H9 (cell line): Measurements from ENCODE around the gene MED13L. TPM values are rescaled to one million over a fixed set of nuclear protein-coding genes. Genes with fewer than 3 reads are reported as not detected.

Source experiments
- DNase-seq: peaks from one replicate; pipeline ENCODE4 v3.0.0-alpha.2; 2017
- H2AFZ ChIP-seq: one replicate; pipeline ENCODE4 v1.6.1; 2013; ENCODE audit warnings: mild to moderate bottlenecking, low read length, control low read depth, moderate library complexity
- H2AK5ac ChIP-seq: 2 replicates; pipeline ENCODE4 v1.6.1; 2013; ENCODE audit warnings: low read length, control low read depth, mixed read lengths; ENCODE audit not compliant: insufficient read length
- H2BK120ac ChIP-seq: one replicate; pipeline ENCODE4 v1.6.1; 2013; ENCODE audit warnings: low read depth, mild to moderate bottlenecking, low read length, control low read depth, inconsistent platforms; ENCODE audit not compliant: poor library complexity, severe bottlenecking
- H2BK12ac ChIP-seq: 2 replicates; pipeline ENCODE4 v1.6.1; 2013; ENCODE audit warnings: low read length, control low read depth, mixed read lengths, low read depth; ENCODE audit not compliant: insufficient read length
- H2BK15ac ChIP-seq: 2 replicates; pipeline ENCODE4 v1.6.1; 2013; ENCODE audit warnings: low read depth, low read length, control low read depth
- H2BK20ac ChIP-seq: one replicate; pipeline ENCODE4 v1.6.1; 2013; ENCODE audit warnings: low read depth, mild to moderate bottlenecking, low read length, control low read depth, inconsistent platforms; ENCODE audit not compliant: poor library complexity, severe bottlenecking
- H2BK5ac ChIP-seq: 2 replicates; pipeline ENCODE4 v1.6.1; 2013; ENCODE audit warnings: low read length, control low read depth, mixed read lengths; ENCODE audit not compliant: insufficient read length
- H3K14ac ChIP-seq: 2 replicates; pipeline ENCODE4 v1.6.1; 2013; ENCODE audit warnings: low read length, control low read depth; ENCODE audit not compliant: insufficient read depth
- H3K18ac ChIP-seq: 2 replicates; pipeline ENCODE4 v1.6.1; 2013; ENCODE audit warnings: low read depth, mild to moderate bottlenecking, mixed read lengths, low read length, control low read depth; ENCODE audit not compliant: insufficient read length
- H3K23ac ChIP-seq: 2 replicates; pipeline ENCODE4 v1.6.1; 2013; ENCODE audit warnings: low read length, control low read depth, mixed read lengths, low read depth; ENCODE audit not compliant: insufficient read length
- H3K23me2 ChIP-seq: 2 replicates; pipeline ENCODE4 v1.6.1; 2013; ENCODE audit warnings: low read depth, mild to moderate bottlenecking, mixed read lengths, low read length, control low read depth; ENCODE audit not compliant: insufficient read length, poor library complexity, severe bottlenecking
- H3K27ac ChIP-seq: 2 replicates; pipeline ENCODE4 v1.5.1; 2013; ENCODE audit warnings: low read length, control low read depth, mixed read lengths, low read depth; ENCODE audit not compliant: insufficient read length
- H3K27me3 ChIP-seq: 2 replicates; pipeline ENCODE4 v1.6.1; 2013; ENCODE audit warnings: low read length, control low read depth, inconsistent platforms; ENCODE audit not compliant: insufficient read depth
- H3K4ac ChIP-seq: 2 replicates; pipeline ENCODE4 v1.6.1; 2013; ENCODE audit warnings: low read depth, mild to moderate bottlenecking, control low read depth, inconsistent platforms, low read length, moderate library complexity
- H3K4me1 ChIP-seq: 2 replicates; pipeline ENCODE4 v1.6.1; 2013; ENCODE audit warnings: low read length, control low read depth, inconsistent platforms; ENCODE audit not compliant: insufficient read depth
- H3K4me2 ChIP-seq: 2 replicates; pipeline ENCODE4 v1.6.1; 2013; ENCODE audit warnings: low read length, control low read depth, mixed read lengths; ENCODE audit not compliant: insufficient read length, insufficient read depth
- H3K56ac ChIP-seq: 2 replicates; pipeline ENCODE4 v1.6.1; 2013; ENCODE audit warnings: low read depth, mild to moderate bottlenecking, mixed read lengths, low read length, control low read depth; ENCODE audit not compliant: insufficient read length
- H3K79me1 ChIP-seq: 2 replicates; pipeline ENCODE4 v1.6.1; 2013; ENCODE audit warnings: low read depth, mild to moderate bottlenecking, moderate library complexity, low read length, control low read depth, inconsistent platforms; ENCODE audit not compliant: insufficient read depth, poor library complexity, severe bottlenecking
- H3K79me2 ChIP-seq: 2 replicates; pipeline ENCODE4 v1.6.1; 2013; ENCODE audit warnings: low read length, control low read depth, inconsistent platforms; ENCODE audit not compliant: insufficient read depth
- H3K9ac ChIP-seq: 2 replicates; pipeline ENCODE4 v1.6.1; 2013; ENCODE audit warnings: low read length, control low read depth, mixed read lengths; ENCODE audit not compliant: insufficient read length; ENCODE audit errors: extremely low read depth
- H3K9me3 ChIP-seq: one replicate; pipeline ENCODE4 v1.6.1; 2013; ENCODE audit warnings: low read depth, low read length, inconsistent platforms; ENCODE audit not compliant: control insufficient read depth
- H3T11ph ChIP-seq: one replicate; pipeline ENCODE4 v1.6.1; 2013; ENCODE audit warnings: mild to moderate bottlenecking, low read length, control low read depth, inconsistent platforms
- H4K20me1 ChIP-seq: one replicate; pipeline ENCODE4 v1.6.1; 2013; ENCODE audit not compliant: control insufficient read depth, insufficient read length, insufficient read depth
- H4K5ac ChIP-seq: 2 replicates; pipeline ENCODE4 v1.6.1; 2013; ENCODE audit warnings: low read depth, mild to moderate bottlenecking, mixed read lengths, low read length, control low read depth; ENCODE audit not compliant: insufficient read length
- H4K8ac ChIP-seq: replicated peaks from 2 replicates; pipeline ENCODE4 v1.6.1; 2013; ENCODE audit warnings: low read length, control low read depth, mixed read lengths, low read depth; ENCODE audit not compliant: insufficient read length
- H4K91ac ChIP-seq: 2 replicates; pipeline ENCODE4 v1.6.1; 2013; ENCODE audit warnings: low read depth, mild to moderate bottlenecking, moderate library complexity, mixed read lengths, low read length, control low read depth; ENCODE audit not compliant: insufficient read length
- H3K27ac Mint-ChIP-seq, 3 experiments: 2 replicates in 2 of 3; 3 replicates in 1 of 3; pipeline ENCODE4 v1.8.0; 2020 to 2021; ENCODE audit warnings: mixed read lengths in 3 of 3, mild to moderate bottlenecking in 1 of 3, moderate library complexity in 1 of 3
- H3K27me3 Mint-ChIP-seq: 2 replicates; pipeline ENCODE4 v1.8.0; 2021; ENCODE audit warnings: low read depth, mild to moderate bottlenecking, moderate library complexity, mixed read lengths
- H3K36me3 Mint-ChIP-seq, 3 experiments: 2 replicates in 2 of 3; 3 replicates in 1 of 3; pipeline ENCODE4 v1.8.0; 2020 to 2021; ENCODE audit warnings: low read depth in 3 of 3, mixed read lengths in 3 of 3; ENCODE audit not compliant: insufficient read depth in 1 of 3
- H3K4me1 Mint-ChIP-seq, 2 experiments: 2 replicates each; pipeline ENCODE4 v1.8.0; 2020; ENCODE audit warnings: mixed read lengths in 2 of 2
- H3K4me3 Mint-ChIP-seq, 2 experiments: 2 replicates in 1 of 2; 3 replicates in 1 of 2; pipeline ENCODE4 v1.8.0; 2020 to 2021; ENCODE audit warnings: mild to moderate bottlenecking in 2 of 2, mixed read lengths in 2 of 2, moderate library complexity in 1 of 2
- H3K9me3 Mint-ChIP-seq, 2 experiments: 2 replicates in 1 of 2; 3 replicates in 1 of 2; pipeline ENCODE4 v1.8.0; 2020; ENCODE audit warnings: mild to moderate bottlenecking in 2 of 2, mixed read lengths in 2 of 2, moderate library complexity in 1 of 2
- CTCF ChIP-seq: fragments of 200-600 bp; sonication (generic); conservative IDR thresholded peaks from 3 replicates; pipeline ENCODE4 v1.8.0; 2021; ENCODE audit warnings: antibody characterized with exemption, mild to moderate bottlenecking
- WGBS: extraction: QIAGEN DNeasy Blood & Tissue Kit; methylation state at CpG from one replicate; pipeline ENCODE4 v1.1.7; 2013; ENCODE audit warnings: missing lambda C conversion rate, low lambda C conversion rate, mixed read lengths; ENCODE audit not compliant: insufficient read length; ENCODE audit errors: extremely low coverage; 5-methylcytosine and 5-hydroxymethylcytosine counted together
- total RNA-seq: library from RNA; stranded (reverse); gene quantifications from 2 replicates; pipeline ENCODE4 v1.2.1, GENCODE V29; 2021

The MED13L gene
- total RNA-seq, 1 experiment from 2014 or later = 52.4 TPM

DNA sequence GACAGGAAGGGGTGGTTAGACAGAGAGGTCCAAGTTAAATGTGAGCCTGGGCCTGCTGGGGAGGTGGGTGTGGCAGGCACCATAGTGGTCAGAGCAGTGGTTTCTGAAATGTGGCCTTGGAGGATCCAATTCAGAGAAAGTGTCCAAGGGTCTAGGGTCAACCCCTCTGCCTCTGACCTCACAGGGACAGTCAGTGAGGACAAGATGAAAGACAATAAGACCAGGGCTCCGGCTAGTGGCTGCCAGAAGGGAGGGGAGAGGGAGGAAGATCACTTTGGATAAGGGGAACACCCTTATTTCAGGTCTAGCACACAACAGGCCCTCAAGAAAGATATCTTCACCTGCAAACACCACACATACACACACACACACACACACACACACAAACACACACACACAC is 335.1 kb downstream of the MED13L start:
- Histone ChIP-seq H2BK120ac (no peak overlapping the region), H2AFZ (no peak overlapping the region), H2BK20ac (no peak overlapping the region), H3K4ac (no peak overlapping the region), H3K27ac (no peak overlapping the region), H3K18ac (no peak overlapping the region), H3K14ac (no peak overlapping the region), H2BK12ac (no peak overlapping the region), H2BK5ac (no peak overlapping the region), H3K4me1 (no peaks in the 10 kb centered on the region), H3K27me3 (no peaks in the 10 kb centered on the region), H3T11ph (no peak overlapping the region), H3K9ac (no peak overlapping the region), H4K5ac (no peak overlapping the region), H3K56ac (no peak overlapping the region), H4K20me1 (no peaks in the 10 kb centered on the region), H3K4me2 (no peak overlapping the region), H3K23ac (no peak overlapping the region), H2AK5ac (no peak overlapping the region), H3K9me3 (no peaks in the 10 kb centered on the region), H2BK15ac (no peak overlapping the region), H3K79me1 (no peaks in the 10 kb centered on the region), H3K23me2 (no peaks in the 10 kb centered on the region), H4K8ac (no peak overlapping the region), H4K91ac (no peak overlapping the region), H3K79me2 (no peaks in the 10 kb centered on the region)
- DNase-seq = no peak
- Mint-ChIP-seq H3K9me3 (peaks cover 9 to 11% of the 10 kb centered on the region in 2 experiments), H3K27ac (no peak overlapping the region), H3K27me3 (no peaks in the 10 kb centered on the region; the same call in none of the 2 replicates), H3K4me3 (no peak overlapping the region), H3K4me1 (peaks cover 3 to 4% of the 10 kb centered on the region in 2 experiments; a peak in 2 of 4 replicates), H3K36me3 (peaks cover 0 to 9% (median 0%) of the 10 kb centered on the region in 3 experiments; a peak in 5 of 7 replicates)
- WGBS = no CpG with 5 or more reads among the region's 1 CpG
- no peak for TF ChIP-seq CTCF
